ENCODE data around the gene FANCG. TPM values are rescaled to one million over a fixed set of nuclear protein-coding genes. Genes with fewer than 3 reads are reported as not detected.

FANCG gene
- total and polyA plus RNA-seq, 2 of the 8 experiments (the other 6 are each of a cell fraction or from before 2014, with no cell fraction given), result 66.6 to 87.1 TPM

DNA sequence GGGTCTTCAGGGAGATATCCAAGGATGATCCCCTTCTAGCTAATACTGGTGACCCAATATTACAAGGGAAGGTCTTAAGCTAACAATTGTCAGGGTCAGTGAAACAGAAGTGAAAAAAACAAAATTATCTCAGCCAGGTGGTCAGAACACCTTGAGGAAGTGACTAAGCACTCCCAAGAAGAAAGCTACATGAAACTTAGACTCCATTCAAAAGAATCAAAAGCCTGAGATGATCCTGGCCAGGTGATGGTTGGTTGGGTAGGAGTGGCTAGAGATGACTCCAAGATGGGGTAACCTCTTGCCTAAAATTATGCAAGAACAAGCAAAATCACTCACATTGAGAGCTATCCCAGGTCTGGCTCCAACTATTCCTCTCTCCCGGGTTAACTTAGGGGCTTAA is 12.7 kb downstream of the FANCG start (continued):
- TF ChIP-seq, protein P1, sequence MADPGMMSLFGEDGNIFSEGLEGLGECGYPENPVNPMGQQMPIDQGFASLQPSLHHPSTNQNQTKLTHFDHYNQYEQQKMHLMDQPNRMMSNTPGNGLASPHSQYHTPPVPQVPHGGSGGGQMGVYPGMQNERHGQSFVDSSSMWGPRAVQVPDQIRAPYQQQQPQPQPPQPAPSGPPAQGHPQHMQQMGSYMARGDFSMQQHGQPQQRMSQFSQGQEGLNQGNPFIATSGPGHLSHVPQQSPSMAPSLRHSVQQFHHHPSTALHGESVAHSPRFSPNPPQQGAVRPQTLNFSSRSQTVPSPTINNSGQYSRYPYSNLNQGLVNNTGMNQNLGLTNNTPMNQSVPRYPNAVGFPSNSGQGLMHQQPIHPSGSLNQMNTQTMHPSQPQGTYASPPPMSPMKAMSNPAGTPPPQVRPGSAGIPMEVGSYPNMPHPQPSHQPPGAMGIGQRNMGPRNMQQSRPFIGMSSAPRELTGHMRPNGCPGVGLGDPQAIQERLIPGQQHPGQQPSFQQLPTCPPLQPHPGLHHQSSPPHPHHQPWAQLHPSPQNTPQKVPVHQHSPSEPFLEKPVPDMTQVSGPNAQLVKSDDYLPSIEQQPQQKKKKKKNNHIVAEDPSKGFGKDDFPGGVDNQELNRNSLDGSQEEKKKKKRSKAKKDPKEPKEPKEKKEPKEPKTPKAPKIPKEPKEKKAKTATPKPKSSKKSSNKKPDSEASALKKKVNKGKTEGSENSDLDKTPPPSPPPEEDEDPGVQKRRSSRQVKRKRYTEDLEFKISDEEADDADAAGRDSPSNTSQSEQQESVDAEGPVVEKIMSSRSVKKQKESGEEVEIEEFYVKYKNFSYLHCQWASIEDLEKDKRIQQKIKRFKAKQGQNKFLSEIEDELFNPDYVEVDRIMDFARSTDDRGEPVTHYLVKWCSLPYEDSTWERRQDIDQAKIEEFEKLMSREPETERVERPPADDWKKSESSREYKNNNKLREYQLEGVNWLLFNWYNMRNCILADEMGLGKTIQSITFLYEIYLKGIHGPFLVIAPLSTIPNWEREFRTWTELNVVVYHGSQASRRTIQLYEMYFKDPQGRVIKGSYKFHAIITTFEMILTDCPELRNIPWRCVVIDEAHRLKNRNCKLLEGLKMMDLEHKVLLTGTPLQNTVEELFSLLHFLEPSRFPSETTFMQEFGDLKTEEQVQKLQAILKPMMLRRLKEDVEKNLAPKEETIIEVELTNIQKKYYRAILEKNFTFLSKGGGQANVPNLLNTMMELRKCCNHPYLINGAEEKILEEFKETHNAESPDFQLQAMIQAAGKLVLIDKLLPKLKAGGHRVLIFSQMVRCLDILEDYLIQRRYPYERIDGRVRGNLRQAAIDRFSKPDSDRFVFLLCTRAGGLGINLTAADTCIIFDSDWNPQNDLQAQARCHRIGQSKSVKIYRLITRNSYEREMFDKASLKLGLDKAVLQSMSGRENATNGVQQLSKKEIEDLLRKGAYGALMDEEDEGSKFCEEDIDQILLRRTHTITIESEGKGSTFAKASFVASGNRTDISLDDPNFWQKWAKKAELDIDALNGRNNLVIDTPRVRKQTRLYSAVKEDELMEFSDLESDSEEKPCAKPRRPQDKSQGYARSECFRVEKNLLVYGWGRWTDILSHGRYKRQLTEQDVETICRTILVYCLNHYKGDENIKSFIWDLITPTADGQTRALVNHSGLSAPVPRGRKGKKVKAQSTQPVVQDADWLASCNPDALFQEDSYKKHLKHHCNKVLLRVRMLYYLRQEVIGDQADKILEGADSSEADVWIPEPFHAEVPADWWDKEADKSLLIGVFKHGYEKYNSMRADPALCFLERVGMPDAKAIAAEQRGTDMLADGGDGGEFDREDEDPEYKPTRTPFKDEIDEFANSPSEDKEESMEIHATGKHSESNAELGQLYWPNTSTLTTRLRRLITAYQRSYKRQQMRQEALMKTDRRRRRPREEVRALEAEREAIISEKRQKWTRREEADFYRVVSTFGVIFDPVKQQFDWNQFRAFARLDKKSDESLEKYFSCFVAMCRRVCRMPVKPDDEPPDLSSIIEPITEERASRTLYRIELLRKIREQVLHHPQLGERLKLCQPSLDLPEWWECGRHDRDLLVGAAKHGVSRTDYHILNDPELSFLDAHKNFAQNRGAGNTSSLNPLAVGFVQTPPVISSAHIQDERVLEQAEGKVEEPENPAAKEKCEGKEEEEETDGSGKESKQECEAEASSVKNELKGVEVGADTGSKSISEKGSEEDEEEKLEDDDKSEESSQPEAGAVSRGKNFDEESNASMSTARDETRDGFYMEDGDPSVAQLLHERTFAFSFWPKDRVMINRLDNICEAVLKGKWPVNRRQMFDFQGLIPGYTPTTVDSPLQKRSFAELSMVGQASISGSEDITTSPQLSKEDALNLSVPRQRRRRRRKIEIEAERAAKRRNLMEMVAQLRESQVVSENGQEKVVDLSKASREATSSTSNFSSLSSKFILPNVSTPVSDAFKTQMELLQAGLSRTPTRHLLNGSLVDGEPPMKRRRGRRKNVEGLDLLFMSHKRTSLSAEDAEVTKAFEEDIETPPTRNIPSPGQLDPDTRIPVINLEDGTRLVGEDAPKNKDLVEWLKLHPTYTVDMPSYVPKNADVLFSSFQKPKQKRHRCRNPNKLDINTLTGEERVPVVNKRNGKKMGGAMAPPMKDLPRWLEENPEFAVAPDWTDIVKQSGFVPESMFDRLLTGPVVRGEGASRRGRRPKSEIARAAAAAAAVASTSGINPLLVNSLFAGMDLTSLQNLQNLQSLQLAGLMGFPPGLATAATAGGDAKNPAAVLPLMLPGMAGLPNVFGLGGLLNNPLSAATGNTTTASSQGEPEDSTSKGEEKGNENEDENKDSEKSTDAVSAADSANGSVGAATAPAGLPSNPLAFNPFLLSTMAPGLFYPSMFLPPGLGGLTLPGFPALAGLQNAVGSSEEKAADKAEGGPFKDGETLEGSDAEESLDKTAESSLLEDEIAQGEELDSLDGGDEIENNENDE (IDR thresholded peaks at IDR 0.05; ENCODE audit: insufficient replicate concordance, low read length), result no peak
- no peak for TF ChIP-seq POU5F1 (IDR thresholded peaks at IDR 0.05; ENCODE audit: low read depth, low read length)

All from H1 (cell line).